Thymus (tissue), 14 donors: Measurements from ENCODE around the gene TCAP. TPM values are rescaled to one million over a fixed set of nuclear protein-coding genes. Genes with fewer than 3 reads are reported as not detected.

Source experiments
- DNase-seq, 9 donors: peaks; one replicate each; pipeline ENCODE4 v3.0.0-alpha.2; 2013; ENCODE audit warnings: low spot score in 9 of 9, low read depth in 6 of 9, missing footprints in 1 of 9
- H3K27ac ChIP-seq, 2 donors: one replicate each; pipeline ENCODE4 v1.5.1; 2013; ENCODE audit warnings: control low read depth in 1 of 2, low read depth in 1 of 2, low read length in 1 of 2, mild to moderate bottlenecking in 1 of 2, moderate library complexity in 1 of 2
- H3K27me3 ChIP-seq, 2 donors: one replicate each; pipeline ENCODE4 v1.5.1; 2013; ENCODE audit warnings: low read length in 1 of 2; ENCODE audit not compliant: control insufficient read depth in 2 of 2, insufficient read depth in 1 of 2
- H3K36me3 ChIP-seq, 2 donors: one replicate each; pipeline ENCODE4 v1.5.1; 2013; ENCODE audit warnings: low read length in 1 of 2, mild to moderate bottlenecking in 1 of 2, moderate library complexity in 1 of 2; ENCODE audit not compliant: control insufficient read depth in 2 of 2, insufficient read depth in 2 of 2
- H3K4me1 ChIP-seq, 2 donors: one replicate each; pipeline ENCODE4 v1.5.1; 2013; ENCODE audit warnings: low read length in 2 of 2; ENCODE audit not compliant: control insufficient read depth in 2 of 2, insufficient read depth in 2 of 2
- H3K4me3 ChIP-seq, 2 donors: one replicate each; pipeline ENCODE4 v1.5.1; 2013; ENCODE audit warnings: low read length in 2 of 2, control low read depth in 1 of 2, mild to moderate bottlenecking in 1 of 2
- H3K9me3 ChIP-seq, 2 donors: one replicate each; pipeline ENCODE4 v1.5.1; 2013; ENCODE audit warnings: low read length in 1 of 2, mild to moderate bottlenecking in 1 of 2; ENCODE audit not compliant: control insufficient read depth in 2 of 2, insufficient read depth in 1 of 2
- WGBS: extraction: QIAGEN DNeasy Blood & Tissue Kit; methylation state at CpG from one replicate; pipeline ENCODE4 v1.1.7; 2013; 5-methylcytosine and 5-hydroxymethylcytosine counted together
- long read RNA-seq, 10 donors: transcript quantifications; one replicate each; lab custom pipeline, GENCODE V29; 2026
- polyA plus RNA-seq: library from polyadenylated mRNA; stranded (reverse); fragments of 200-250 nt; gene quantifications from one replicate; pipeline ENCODE4 v1.2.3, GENCODE V29; 2013
- total RNA-seq: library from RNA; stranded (reverse); fragments of 120-200 nt; gene quantifications from one replicate; pipeline ENCODE4 v1.2.4, GENCODE V29; 2013
- donor health status: healthy.

The TCAP gene, protein sequence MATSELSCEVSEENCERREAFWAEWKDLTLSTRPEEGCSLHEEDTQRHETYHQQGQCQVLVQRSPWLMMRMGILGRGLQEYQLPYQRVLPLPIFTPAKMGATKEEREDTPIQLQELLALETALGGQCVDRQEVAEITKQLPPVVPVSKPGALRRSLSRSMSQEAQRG
- total RNA-seq (0.28 TPM), polyA plus RNA-seq (1.7 TPM)
- long read RNA-seq, donor 1: 0 reads
- long read RNA-seq, donor 2: 0 reads
- long read RNA-seq, donor 3: 0 reads
- long read RNA-seq, donor 4: 0 reads
- long read RNA-seq, donor 5: 0 reads
- long read RNA-seq, donor 6: 0 reads
- long read RNA-seq, donor 7: 0 reads
- long read RNA-seq, donor 8: 0 reads
- long read RNA-seq, donor 9: 0 reads
- long read RNA-seq, donor 10: 0 reads

DNA sequence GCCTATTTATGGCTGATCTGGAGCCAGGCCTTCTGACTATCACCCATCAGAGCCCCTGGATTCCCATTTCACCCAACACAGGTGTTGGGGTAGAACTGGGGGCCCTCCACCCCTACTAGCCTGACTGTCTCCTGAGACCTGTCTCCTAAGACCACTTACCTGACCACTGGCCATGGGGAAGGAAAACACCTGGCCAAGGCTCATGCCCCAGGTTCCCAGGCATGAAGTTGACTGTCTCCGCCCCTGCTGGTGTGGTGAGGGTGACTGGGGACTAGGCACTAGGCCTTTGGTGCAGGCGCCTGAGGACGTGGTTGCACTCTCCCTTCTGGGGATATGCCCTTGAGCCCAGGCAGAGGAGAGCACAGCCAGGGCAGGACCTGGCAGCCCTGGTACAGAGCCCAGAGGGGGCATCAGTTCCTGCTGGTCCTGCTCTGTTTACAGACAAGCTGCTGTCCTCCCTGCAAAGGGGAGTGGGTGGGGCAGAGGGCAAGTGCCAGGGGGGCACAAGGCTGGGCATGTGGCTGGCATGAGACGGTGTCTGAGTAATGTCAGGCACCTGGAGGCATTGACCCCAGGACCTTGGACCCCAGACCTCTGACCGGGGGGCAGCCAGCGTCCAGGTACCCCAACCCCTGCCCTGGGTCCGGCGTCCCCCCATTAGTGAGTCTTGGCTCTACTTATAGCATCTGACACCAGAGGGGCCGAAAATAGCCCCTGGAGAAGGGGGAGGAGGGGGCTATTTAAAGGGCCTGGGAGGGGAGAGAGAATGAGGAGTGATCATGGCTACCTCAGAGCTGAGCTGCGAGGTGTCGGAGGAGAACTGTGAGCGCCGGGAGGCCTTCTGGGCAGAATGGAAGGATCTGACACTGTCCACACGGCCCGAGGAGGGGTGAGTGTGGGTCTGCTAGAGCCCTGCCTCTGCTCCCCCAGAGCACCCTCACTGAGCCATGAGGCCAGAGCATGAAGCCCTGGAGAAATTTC is at the start of gene TCAP:
TCAP (plus strand) TSS at position 769 of the 981 bp plus-strand sequence; CDS start at position 780, 11 bp downstream.
- no peak within 1 kb of the TSS for H3K27ac ChIP-seq
- no peak for DNase-seq
- peaks cover 0 to 7% of the 10 kb centered on the region in 2 donors for H3K9me3 ChIP-seq
- 87% methylated on average over 15 of the region's 15 CpGs for WGBS
- H3K27me3 ChIP-seq: peaks cover 35 to 54% of the 10 kb centered on the region in 2 donors
- peaks cover 34 to 36% of the 10 kb centered on the region in 2 donors for H3K36me3 ChIP-seq
- H3K4me3 ChIP-seq: no peak within 1 kb of the TSS
- peaks cover 6 to 29% of the 10 kb centered on the region in 2 donors for H3K4me1 ChIP-seq

DNA sequence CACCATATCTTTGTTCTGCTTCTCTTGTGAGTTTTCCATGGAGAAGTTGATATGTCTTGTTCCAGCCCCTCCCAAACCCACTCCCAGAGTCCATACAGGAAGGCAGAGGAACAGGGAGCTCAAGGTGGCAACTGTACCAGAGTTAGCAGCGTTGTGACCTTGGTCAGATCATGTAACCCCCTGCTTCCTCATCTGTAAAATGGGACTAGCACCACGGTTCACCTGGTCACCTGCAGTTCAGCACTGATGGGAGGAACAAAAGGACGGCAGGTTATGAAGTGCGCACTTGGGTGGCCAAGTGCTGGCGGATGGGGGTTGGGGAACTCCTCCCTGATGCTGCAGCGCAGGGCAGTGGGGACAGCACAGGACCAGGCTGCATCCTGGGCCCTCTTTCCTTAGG is 49.7 kb upstream of the TCAP start:
- no peaks in the 10 kb centered on the region for H3K36me3 ChIP-seq
- no peak overlapping the region for H3K27ac ChIP-seq
- 57% methylated on average over 6 of the region's 6 CpGs for WGBS
- DNase-seq: no peak
- H3K9me3 ChIP-seq: peaks cover 0 to 5% of the 10 kb centered on the region in 2 donors
- peaks cover 32 to 93% of the 10 kb centered on the region in 2 donors for H3K27me3 ChIP-seq
- no peak overlapping the region for H3K4me3 ChIP-seq
- H3K4me1 ChIP-seq: peaks cover 7 to 13% of the 10 kb centered on the region in 2 donors

DNA sequence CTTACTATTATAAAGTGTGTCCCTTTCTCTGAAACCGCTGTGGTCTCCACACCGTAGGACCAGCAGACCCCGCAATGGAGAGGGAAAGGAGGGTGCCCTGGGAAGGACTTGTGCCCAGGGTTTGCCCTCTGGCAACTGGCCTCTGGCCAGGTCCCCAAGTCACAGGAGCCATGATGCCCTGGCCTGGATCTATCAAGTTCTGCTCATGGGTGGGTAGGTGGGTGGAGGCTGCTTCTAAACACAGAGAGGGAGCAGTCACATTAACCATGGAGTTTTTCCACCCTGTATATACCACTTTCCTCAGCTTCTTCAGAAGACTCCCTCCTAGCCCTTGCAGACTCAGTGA is 48.1 kb upstream of the TCAP start:
- Histone ChIP-seq H3K9me3 (peaks cover 0 to 5% of the 10 kb centered on the region in 2 donors), H3K27me3 (peaks cover 24 to 92% of the 10 kb centered on the region in 2 donors), H3K36me3 (no peaks in the 10 kb centered on the region), H3K27ac (no peak overlapping the region), H3K4me3 (no peak overlapping the region), H3K4me1 (peaks cover 7 to 18% of the 10 kb centered on the region in 2 donors)
- WGBS: 97% methylated on average over 3 of the region's 3 CpGs
- DNase-seq: no peak

DNA sequence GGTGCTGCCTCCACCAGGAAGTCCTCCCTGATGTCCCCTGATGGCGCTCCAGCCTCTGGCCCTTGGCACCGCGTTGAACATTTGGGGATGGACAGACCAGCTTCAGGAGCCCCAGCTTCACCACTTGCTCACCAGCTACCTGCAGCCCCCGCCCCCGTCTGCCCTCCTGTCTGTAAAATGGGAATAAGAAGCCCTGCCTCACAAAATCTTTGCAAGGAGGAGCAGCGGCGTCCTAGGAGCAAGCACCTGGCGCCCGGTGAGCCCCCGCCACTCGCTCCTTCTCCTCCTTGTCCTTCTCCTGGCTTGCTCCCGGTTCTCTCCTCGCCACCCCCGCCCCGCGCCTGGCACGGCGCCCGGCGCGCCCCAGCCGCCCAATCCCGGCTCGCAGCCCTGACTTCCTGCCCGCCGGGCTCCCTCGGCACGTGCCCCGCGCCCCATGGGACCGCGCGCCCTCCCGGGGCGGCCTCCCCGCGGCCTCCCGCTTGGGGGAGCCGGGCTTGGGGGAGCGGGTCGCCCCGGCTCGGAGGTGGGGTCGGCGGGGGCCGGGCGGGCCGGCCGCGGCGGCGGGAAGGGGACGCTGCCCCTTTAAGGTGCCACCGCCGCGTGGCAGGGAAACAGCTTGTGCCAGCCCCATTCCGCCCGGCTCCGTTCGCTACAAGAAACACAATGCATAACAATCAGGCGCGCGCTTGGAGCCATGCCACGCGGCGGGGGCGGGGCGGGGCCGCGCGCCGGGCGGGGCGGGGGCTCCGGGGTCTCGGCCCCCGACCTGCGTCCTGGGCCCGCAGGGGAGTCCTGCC is 47.5 kb upstream of the TCAP start:
- Histone ChIP-seq H3K4me1 (peaks cover 7 to 22% of the 10 kb centered on the region in 2 donors), H3K27me3 (peaks cover 18 to 86% of the 10 kb centered on the region in 2 donors), H3K4me3 (peak overlapping the region; percentile 16 to 58), H3K27ac (no peak overlapping the region), H3K36me3 (no peaks in the 10 kb centered on the region), H3K9me3 (peaks cover 0 to 5% of the 10 kb centered on the region in 2 donors)
- peak in 5 of 9 donors; percentile 10 to 59 (median 33) for DNase-seq
- 2% methylated on average over 79 of the region's 79 CpGs for WGBS

DNA sequence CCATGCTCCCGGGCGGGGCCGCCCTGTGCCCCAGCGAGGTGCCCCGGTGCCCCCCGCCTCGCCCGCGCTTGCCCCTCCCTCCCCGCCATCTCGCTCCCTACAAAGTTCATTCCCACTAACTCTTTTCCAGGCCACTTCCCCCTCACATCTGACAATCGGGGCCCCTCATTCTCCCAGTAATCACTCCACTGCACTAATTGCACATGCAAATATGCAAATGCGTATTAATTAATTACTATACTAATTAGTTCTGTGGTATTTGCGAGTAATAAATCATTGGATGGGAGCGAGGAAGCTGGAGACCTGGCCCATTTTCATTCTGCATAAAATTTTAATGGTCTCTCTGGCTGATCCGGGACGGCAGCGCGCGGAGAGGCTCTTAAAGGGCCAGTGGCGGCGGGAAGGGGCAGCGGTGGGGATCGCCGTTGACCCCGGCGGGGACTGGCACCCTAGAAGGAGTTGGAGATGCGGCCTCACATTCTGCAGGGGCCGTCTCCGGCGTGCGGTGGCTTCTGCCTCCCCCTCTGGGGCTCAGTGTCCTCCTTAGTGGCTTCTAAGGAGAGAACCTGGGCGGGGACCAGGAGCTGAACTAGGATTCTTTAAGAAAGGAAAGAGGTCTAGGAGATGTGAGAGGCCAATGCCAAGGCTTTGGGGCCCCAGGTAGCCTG is 46.8 kb upstream of the TCAP start:
- DNase-seq: no peak
- peaks cover 18 to 81% of the 10 kb centered on the region in 2 donors for H3K27me3 ChIP-seq
- 5% methylated on average over 33 of the region's 33 CpGs for WGBS
- no peaks in the 10 kb centered on the region for H3K36me3 ChIP-seq
- no peak overlapping the region for H3K27ac ChIP-seq
- peaks cover 0 to 5% of the 10 kb centered on the region in 2 donors for H3K9me3 ChIP-seq
- peak overlapping the region; percentile 30 to 58 for H3K4me3 ChIP-seq
- H3K4me1 ChIP-seq: peaks cover 7 to 25% of the 10 kb centered on the region in 2 donors

DNA sequence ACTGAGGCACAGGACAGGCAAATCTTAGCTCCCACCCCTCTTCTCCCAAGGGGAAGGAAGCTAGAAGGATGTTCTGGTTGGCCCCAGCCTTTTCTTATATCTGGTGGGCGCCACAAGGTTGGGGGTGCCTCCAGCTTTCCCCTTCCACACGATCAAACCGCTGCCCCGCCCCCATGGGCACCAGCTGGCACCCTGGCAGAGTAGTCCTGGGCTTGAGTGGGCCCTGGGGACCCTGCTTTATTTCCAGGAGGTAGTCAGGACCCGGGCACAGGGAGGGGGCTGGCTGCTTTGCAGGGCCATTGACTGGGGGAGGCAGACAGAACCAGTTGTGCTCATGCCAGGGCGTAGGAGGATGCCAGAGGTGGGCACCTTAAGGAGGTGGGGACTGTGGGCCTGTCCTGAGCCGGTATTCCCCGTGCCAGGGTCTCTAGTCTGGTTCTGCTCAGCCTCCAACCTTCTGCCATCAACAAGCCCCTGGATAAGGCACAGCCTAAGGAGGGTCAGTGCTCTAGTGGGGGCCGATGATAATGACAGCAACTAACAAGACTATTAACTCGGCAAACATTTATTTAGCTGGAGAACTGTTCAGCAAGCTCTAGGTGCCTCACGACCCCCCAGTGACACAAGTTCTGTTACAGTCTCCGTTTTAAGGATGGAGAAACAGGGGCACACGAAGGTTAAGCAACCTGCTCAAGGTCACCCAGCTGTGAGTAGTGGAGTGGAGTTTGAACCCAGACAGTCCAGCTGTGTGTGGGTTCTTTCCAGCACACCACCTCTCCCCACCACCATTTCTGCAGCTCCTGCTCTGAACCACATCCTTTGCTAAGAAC is 46.0 kb upstream of the TCAP start:
- no peaks in the 10 kb centered on the region for H3K36me3 ChIP-seq
- H3K4me3 ChIP-seq: no peak overlapping the region
- DNase-seq: no peak
- peaks cover 7 to 29% of the 10 kb centered on the region in 2 donors for H3K4me1 ChIP-seq
- no peak overlapping the region for H3K27ac ChIP-seq
- H3K27me3 ChIP-seq: peaks cover 18 to 81% of the 10 kb centered on the region in 2 donors
- H3K9me3 ChIP-seq: peaks cover 0 to 5% of the 10 kb centered on the region in 2 donors
- 72% methylated on average over 13 of the region's 13 CpGs for WGBS

DNA sequence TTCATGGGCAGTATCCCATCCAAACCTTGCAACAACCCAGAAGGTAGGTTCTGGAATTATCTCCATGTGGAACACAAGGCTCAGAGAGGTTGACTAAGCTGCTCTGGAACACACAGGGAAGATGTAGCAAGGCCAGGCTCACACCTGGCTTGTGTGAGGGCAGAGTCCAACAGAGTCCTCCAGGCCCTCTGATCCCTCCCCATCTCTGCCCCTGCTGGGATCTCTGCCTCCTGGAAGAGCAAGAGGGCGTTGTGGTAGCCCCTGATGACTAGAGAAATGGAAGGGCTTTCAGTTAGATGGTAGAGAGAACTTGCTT is 45.4 kb upstream of the TCAP start:
- 91% methylated on average over 1 of the region's 1 CpG for WGBS
- Histone ChIP-seq H3K4me1 (peaks cover 7 to 29% of the 10 kb centered on the region in 2 donors), H3K27me3 (peaks cover 18 to 80% of the 10 kb centered on the region in 2 donors)

More for the DNA sequence above, 45.4 kb upstream of the TCAP start:
- no peak overlapping the region for H3K4me3 ChIP-seq
- DNase-seq: no peak
- no peak overlapping the region for H3K27ac ChIP-seq
- peaks cover 0 to 5% of the 10 kb centered on the region in 2 donors for H3K9me3 ChIP-seq
- H3K36me3 ChIP-seq: no peaks in the 10 kb centered on the region
